MM.1S (cell line): Measurements from ENCODE around the gene KBTBD6.

ENCODE experiments used
- EZH2 ChIP-seq: fragments of 300-600 bp; sonication (generic); optimal IDR thresholded peaks from 2 replicates; pipeline ENCODE3; 2017; ENCODE audit warnings: low read depth, mild to moderate bottlenecking, antibody characterized with exemption, low read length, mixed read lengths
- TF ChIP-seq, protein P1 (sequence below): fragments of 300-600 bp; sonication (generic); IDR thresholded peaks from 2 replicates; pipeline ENCODE4 v1.5.1; 2016; ENCODE audit warnings: antibody characterized with exemption, low read length, mixed read lengths

DNA sequence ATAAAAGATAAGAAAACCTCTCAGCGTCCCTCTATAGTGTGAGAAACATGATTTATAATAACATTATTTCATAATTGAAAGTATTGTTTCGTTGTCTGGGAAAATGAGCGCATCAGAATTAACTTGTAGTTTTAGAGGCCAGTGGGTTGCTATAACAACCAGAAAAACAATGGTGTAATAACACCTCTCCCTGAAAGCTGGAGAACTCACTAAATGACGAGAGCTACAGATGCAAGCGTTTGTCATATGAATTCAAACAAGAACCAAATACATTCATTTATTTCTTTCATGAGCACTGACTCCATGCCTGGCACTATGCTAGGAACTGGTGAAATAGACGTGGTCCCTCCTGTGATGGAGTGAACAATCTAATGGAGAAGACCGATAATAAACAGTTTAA is 45.4 kb upstream of the KBTBD6 start:
- TF ChIP-seq, protein P1, sequence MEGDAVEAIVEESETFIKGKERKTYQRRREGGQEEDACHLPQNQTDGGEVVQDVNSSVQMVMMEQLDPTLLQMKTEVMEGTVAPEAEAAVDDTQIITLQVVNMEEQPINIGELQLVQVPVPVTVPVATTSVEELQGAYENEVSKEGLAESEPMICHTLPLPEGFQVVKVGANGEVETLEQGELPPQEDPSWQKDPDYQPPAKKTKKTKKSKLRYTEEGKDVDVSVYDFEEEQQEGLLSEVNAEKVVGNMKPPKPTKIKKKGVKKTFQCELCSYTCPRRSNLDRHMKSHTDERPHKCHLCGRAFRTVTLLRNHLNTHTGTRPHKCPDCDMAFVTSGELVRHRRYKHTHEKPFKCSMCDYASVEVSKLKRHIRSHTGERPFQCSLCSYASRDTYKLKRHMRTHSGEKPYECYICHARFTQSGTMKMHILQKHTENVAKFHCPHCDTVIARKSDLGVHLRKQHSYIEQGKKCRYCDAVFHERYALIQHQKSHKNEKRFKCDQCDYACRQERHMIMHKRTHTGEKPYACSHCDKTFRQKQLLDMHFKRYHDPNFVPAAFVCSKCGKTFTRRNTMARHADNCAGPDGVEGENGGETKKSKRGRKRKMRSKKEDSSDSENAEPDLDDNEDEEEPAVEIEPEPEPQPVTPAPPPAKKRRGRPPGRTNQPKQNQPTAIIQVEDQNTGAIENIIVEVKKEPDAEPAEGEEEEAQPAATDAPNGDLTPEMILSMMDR: no peak
- TF ChIP-seq EZH2: no peak
